ENCODE results near the gene FBN3. TPM values are rescaled to one million over a fixed set of nuclear protein-coding genes. Genes with fewer than 3 reads are reported as not detected.

FBN3 gene
- total and polyA plus RNA-seq, 3 donors from 2014 or later: 0.62 to 17.8 (median 2.3) TPM

GRCh38 chr19:8085598-8086408 lies 63.6 kb downstream of the FBN3 start:
- TF ChIP-seq POLR2A (IDR thresholded peaks at IDR 0.05) (no peak), CTCF (IDR thresholded peaks at IDR 0.05) (no peak)
- Histone ChIP-seq H3K27ac (no peak overlapping the region), H3K9me3 (no peaks in the 10 kb centered on the region), H3K4me3 (no peak overlapping the region), H3K27me3 (no peaks in the 10 kb centered on the region), H3K4me1 (no peaks in the 10 kb centered on the region), H3K36me3 (ENCODE audit: low read depth, missing control alignments) (no peaks in the 10 kb centered on the region)
- 86% methylated on average over 17 to 20 of the region's 20 CpGs for WGBS, 2 donors
- intact Hi-C loops (cut with DNase I; ENCODE audit: low total_unique reads): no loop called here
- DNase-seq: no peak

GRCh38 chr19:8084152-8084551 lies 65.2 kb downstream of the FBN3 start:
- no peaks in the 10 kb centered on the region for H3K9me3 ChIP-seq
- no peak overlapping the region for H3K27ac ChIP-seq
- no peaks in the 10 kb centered on the region for H3K4me1 ChIP-seq
- WGBS, 2 donors: 90 to 94% methylated on average over 13 of the region's 13 CpGs
- H3K4me3 ChIP-seq: no peak overlapping the region
- H3K36me3 ChIP-seq (ENCODE audit: low read depth, missing control alignments): no peaks in the 10 kb centered on the region
- DNase-seq: no peak
- TF ChIP-seq CTCF (IDR thresholded peaks at IDR 0.05) (no peak), POLR2A (IDR thresholded peaks at IDR 0.05) (no peak)
- no peaks in the 10 kb centered on the region for H3K27me3 ChIP-seq
- intact Hi-C loops (cut with DNase I; ENCODE audit: low total_unique reads): no loop called here

GRCh38 chr19:8083141-8083540 lies 66.3 kb downstream of the FBN3 start:
- no peaks in the 10 kb centered on the region for H3K9me3 ChIP-seq
- no peaks in the 10 kb centered on the region for H3K4me1 ChIP-seq
- H3K27ac ChIP-seq: no peak overlapping the region
- WGBS, 2 donors: 92 to 97% methylated on average over 6 to 12 of the region's 12 CpGs
- H3K4me3 ChIP-seq: no peak overlapping the region
- intact Hi-C loops (cut with DNase I; ENCODE audit: low total_unique reads): no loop called here
- H3K36me3 ChIP-seq (ENCODE audit: low read depth, missing control alignments): no peaks in the 10 kb centered on the region
- TF ChIP-seq POLR2A (IDR thresholded peaks at IDR 0.05) (no peak), CTCF (IDR thresholded peaks at IDR 0.05) (no peak)
- H3K27me3 ChIP-seq: no peaks in the 10 kb centered on the region
- no peak for DNase-seq

- Histone ChIP-seq H3K27ac (no peak overlapping the region), H3K36me3 (ENCODE audit: low read depth, missing control alignments) (no peaks in the 10 kb centered on the region), H3K9me3 (no peaks in the 10 kb centered on the region), H3K4me3 (no peak overlapping the region), H3K4me1 (no peaks in the 10 kb centered on the region), H3K27me3 (no peaks in the 10 kb centered on the region)
- TF ChIP-seq CTCF (IDR thresholded peaks at IDR 0.05) (no peak), POLR2A (IDR thresholded peaks at IDR 0.05) (no peak)
- 90 to 91% methylated on average over 11 of the region's 11 CpGs for WGBS, 2 donors
- intact Hi-C loops (cut with DNase I; ENCODE audit: low total_unique reads): no loop called here
- DNase-seq: no peak
These were observed 67.5 kb downstream of the FBN3 start for GRCh38 chr19:8081569-8082550.

Data from testis (tissue), 3 donors.